ENCODE data around the gene ESF1. TPM values are rescaled to one million over a fixed set of nuclear protein-coding genes. Genes with fewer than 3 reads are reported as not detected.
A peak's percentile ranks its signal among the peaks of the same experiment; 100 is the strongest.

The ESF1 gene
- total and polyA plus RNA-seq, 10 of the 15 experiments (the other 5 are each of a cell fraction or from before 2014, with no cell fraction given) = 9.2 to 36.2 (median 18.4) TPM

DNA sequence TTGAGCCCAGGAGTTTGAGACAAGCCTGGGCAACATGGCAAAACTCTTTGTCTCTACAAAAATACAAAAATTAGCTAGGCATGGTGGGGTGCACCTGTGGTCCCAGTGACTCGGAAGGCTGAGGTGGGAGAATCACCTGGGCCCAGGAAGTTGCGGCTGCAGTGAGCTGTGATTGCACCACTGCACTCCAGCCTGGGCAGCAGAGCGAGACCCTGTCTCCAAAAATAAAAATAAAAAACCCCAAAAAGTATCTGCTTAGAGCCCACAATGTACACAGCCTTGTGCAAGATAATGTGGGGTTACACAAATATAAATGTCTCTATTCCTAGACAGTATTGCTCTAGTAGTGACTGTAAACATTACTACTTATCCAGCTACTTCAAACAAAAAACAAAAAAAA lies 5.9 kb downstream of the ESF1 start (continued):
- peak; percentile 75; the same call in 1 of the 2 replicates for TF ChIP-seq PAX5 (IDR thresholded peaks at IDR 0.05; ENCODE audit: borderline replicate concordance, low read depth, low read length)
- TF ChIP-seq KLF5 (IDR thresholded peaks at IDR 0.05; ENCODE audit: partially characterized antibody) = no peak
- no peak for TF ChIP-seq ZNF24 (IDR thresholded peaks at IDR 0.05)
- TF ChIP-seq ZBTB33 (IDR thresholded peaks at IDR 0.05) = no peak
- peak; percentile 30; the same call in 1 of the 2 replicates for TF ChIP-seq ATF2 (IDR thresholded peaks at IDR 0.05; ENCODE audit: low read length)
- peak; percentile 71 for TF ChIP-seq BCL3 (IDR thresholded peaks at IDR 0.05; ENCODE audit: borderline replicate concordance, insufficient read depth, low read depth, low read length, poor library complexity, severe bottlenecking)
- no peak for TF ChIP-seq ZNF687 (IDR thresholded peaks at IDR 0.05)
- no peak for TF ChIP-seq EP300 (IDR thresholded peaks at IDR 0.05; ENCODE audit: borderline replicate concordance in 1 of 2, control insufficient read depth in 1 of 2, low read depth in 2 of 2, low read length in 2 of 2)
- TF ChIP-seq BMI1 (IDR thresholded peaks at IDR 0.05; ENCODE audit: borderline replicate concordance) = no peak
- no peak for TF ChIP-seq NR2F1 (conservative IDR thresholded peaks at IDR 0.05)
- no peak for TF ChIP-seq ZNF622 (IDR thresholded peaks at IDR 0.05)
- TF ChIP-seq BRCA1 (IDR thresholded peaks at IDR 0.05; ENCODE audit: low read depth, low read length) = no peak
- no peak for TF ChIP-seq NR2C1 (IDR thresholded peaks at IDR 0.05)
- no peak for TF ChIP-seq CHD1 (IDR thresholded peaks at IDR 0.05; ENCODE audit: low read depth, low read length)
- no peak for TF ChIP-seq SMC3 (IDR thresholded peaks at IDR 0.05; ENCODE audit: borderline replicate concordance, low read length)
- TF ChIP-seq STAT3 (IDR thresholded peaks at IDR 0.05; ENCODE audit: low read depth, low read length) = no peak
- TF ChIP-seq SIX5 (IDR thresholded peaks at IDR 0.05; ENCODE audit: low read depth, low read length, severe bottlenecking) = no peak
- peak; percentile 86 for TF ChIP-seq RUNX3 (IDR thresholded peaks at IDR 0.05; ENCODE audit: low read length)
- TF ChIP-seq NFIC (IDR thresholded peaks at IDR 0.05; ENCODE audit: low read depth, low read length) = peak; percentile 70
- TF ChIP-seq CREB1 (IDR thresholded peaks at IDR 0.05; ENCODE audit: low read depth) = no peak
- TF ChIP-seq IKZF2 (IDR thresholded peaks at IDR 0.05) = no peak
- TF ChIP-seq IRF4 (IDR thresholded peaks at IDR 0.05; ENCODE audit: low read depth, low read length) = no peak
- TF ChIP-seq, protein P1, sequence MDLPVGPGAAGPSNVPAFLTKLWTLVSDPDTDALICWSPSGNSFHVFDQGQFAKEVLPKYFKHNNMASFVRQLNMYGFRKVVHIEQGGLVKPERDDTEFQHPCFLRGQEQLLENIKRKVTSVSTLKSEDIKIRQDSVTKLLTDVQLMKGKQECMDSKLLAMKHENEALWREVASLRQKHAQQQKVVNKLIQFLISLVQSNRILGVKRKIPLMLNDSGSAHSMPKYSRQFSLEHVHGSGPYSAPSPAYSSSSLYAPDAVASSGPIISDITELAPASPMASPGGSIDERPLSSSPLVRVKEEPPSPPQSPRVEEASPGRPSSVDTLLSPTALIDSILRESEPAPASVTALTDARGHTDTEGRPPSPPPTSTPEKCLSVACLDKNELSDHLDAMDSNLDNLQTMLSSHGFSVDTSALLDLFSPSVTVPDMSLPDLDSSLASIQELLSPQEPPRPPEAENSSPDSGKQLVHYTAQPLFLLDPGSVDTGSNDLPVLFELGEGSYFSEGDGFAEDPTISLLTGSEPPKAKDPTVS (IDR thresholded peaks at IDR 0.05; ENCODE audit: low read depth, low read length) = no peak

All from GM12878 (cell line).